Endothelial cell (in vitro differentiated cells): ENCODE data around the gene DOCK1. TPM values are rescaled to one million over a fixed set of nuclear protein-coding genes. Genes with fewer than 3 reads are reported as not detected.
"Not testable (repeated sequence)": the region's sequence is repeated elsewhere in the genome, so short reads cannot be mapped to it uniquely, and the experiment has no call there.

ENCODE experiments used
- DNase-seq: peaks from one replicate; pipeline ENCODE4 v3.0.0; 2021; ENCODE audit warnings: low spot score
- H3K27ac Mint-ChIP-seq: one replicate; pipeline ENCODE4 v1.8.0; 2021; ENCODE audit warnings: mixed read lengths, inconsistent platforms; ENCODE audit not compliant: unreplicated experiment
- H3K27me3 Mint-ChIP-seq: one replicate; pipeline ENCODE4 v1.8.0; 2021; ENCODE audit warnings: mild to moderate bottlenecking, moderate library complexity, mixed read lengths, inconsistent platforms; ENCODE audit not compliant: unreplicated experiment
- H3K36me3 Mint-ChIP-seq: one replicate; pipeline ENCODE4 v1.8.0; 2021; ENCODE audit warnings: mild to moderate bottlenecking, low read depth, mixed read lengths, inconsistent platforms; ENCODE audit not compliant: unreplicated experiment
- H3K4me1 Mint-ChIP-seq: one replicate; pipeline ENCODE4 v1.8.0; 2021; ENCODE audit warnings: mild to moderate bottlenecking, mixed read lengths, inconsistent platforms; ENCODE audit not compliant: unreplicated experiment
- H3K4me3 Mint-ChIP-seq: one replicate; pipeline ENCODE4 v1.8.0; 2021; ENCODE audit warnings: mild to moderate bottlenecking, mixed read lengths, inconsistent platforms; ENCODE audit not compliant: unreplicated experiment
- H3K9me3 Mint-ChIP-seq: one replicate; pipeline ENCODE4 v1.8.0; 2021; ENCODE audit warnings: mixed read lengths, inconsistent platforms; ENCODE audit not compliant: unreplicated experiment
- CTCF ChIP-seq: fragments of 200-600 bp; sonication (generic); IDR thresholded peaks from one replicate; pipeline ENCODE4 v1.5.0; 2021; ENCODE audit warnings: antibody characterized with exemption; ENCODE audit not compliant: unreplicated experiment
- total RNA-seq: library from RNA; stranded (reverse); fragmentation: NEBNext Ultra II Directional; extraction: Animal tissue kit (Norgen Biotek cat#: 25700); gene quantifications from one replicate; pipeline ENCODE4 v1.2.1, GENCODE V29; 2021; ENCODE audit not compliant: unreplicated experiment

DOCK1 gene
- total RNA-seq, 1 donor from 2014 or later, result 116 TPM

DNA sequence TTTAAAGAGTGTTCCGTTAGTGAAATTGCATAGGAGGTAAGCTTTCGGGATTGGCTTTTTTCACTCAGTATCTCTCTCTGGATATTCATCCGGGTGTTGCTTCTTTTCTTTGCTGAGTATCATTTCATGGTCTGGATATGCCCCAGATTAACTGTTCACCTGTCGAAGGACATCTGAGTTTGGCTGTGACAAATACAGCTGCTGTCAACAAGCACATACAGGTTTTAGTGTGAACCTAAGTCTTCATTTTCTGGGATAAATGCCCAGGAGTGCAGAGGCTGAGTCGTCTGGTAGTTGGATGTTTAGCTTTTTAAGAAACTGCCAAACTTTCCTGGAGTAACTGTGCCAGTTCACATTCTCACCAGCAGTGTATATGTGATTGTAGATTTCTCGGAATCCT, 5.6 kb downstream of the DOCK1 start:
- Mint-ChIP-seq H3K27me3 (peaks cover 7% of the 10 kb centered on the region), H3K4me1 (peaks cover 41% of the 10 kb centered on the region), H3K9me3 (peaks cover 1% of the 10 kb centered on the region), H3K27ac (no peak overlapping the region), H3K4me3 (no peak overlapping the region), H3K36me3 (peaks cover 26% of the 10 kb centered on the region)
- TF ChIP-seq CTCF, result no peak
- DNase-seq, result no peak

DNA sequence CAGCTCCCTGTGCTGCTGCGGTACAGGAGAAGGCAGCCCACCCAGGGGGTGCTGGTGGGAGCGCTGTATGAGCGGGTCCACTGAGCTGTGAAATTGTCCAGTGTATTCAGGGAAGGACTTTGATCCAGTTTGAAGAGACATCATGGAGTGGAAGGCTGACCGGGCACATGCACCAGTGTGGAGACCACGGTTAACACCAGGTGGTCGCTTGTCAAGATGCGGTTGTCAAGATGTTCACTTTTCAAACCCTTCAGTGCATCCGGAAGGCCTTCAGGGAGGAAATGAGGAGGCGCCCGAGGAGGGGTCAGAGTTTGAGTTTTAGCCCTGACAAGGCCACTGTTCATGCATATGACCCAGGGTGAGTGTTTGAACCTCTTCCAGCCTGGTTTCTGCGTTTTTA, 6.1 kb downstream of the DOCK1 start:
- no peak for DNase-seq
- no peak overlapping the region for H3K27ac Mint-ChIP-seq
- H3K4me3 Mint-ChIP-seq, result no peak overlapping the region
- TF ChIP-seq CTCF, result no peak
- H3K27me3 Mint-ChIP-seq, result peaks cover 7% of the 10 kb centered on the region
- peaks cover 4% of the 10 kb centered on the region for H3K9me3 Mint-ChIP-seq
- H3K4me1 Mint-ChIP-seq, result peaks cover 42% of the 10 kb centered on the region
- peaks cover 28% of the 10 kb centered on the region for H3K36me3 Mint-ChIP-seq

DNA sequence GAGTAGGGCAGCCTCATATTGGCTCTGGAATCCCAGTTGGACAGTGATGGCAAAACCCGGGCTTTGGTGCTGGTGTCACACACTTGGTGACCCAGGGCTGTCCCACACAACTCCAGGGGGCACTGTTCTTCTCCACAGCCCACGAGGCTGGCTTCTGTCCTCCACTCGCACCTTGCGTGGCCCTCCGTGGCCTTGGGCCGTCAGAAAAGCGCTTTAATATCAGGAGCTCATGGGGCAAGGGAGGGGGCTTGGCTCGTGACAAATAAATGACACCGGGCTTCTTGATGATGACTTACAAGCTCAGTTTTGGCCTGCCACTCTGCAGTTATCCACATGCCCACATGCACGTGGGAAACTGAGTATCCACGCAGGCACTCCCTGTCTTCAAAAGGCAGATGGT, 8.1 kb downstream of the DOCK1 start:
- DNase-seq, result no peak
- Mint-ChIP-seq H3K27ac (no peak overlapping the region), H3K36me3 (peaks cover 19% of the 10 kb centered on the region), H3K4me3 (no peak overlapping the region), H3K9me3 (peaks cover 4% of the 10 kb centered on the region), H3K27me3 (no peaks in the 10 kb centered on the region), H3K4me1 (peaks cover 24% of the 10 kb centered on the region)
- TF ChIP-seq CTCF, result no peak

GRCh38 chr10:126914561-126914960, 9.3 kb downstream of the DOCK1 start:
- Mint-ChIP-seq H3K27me3 (no peaks in the 10 kb centered on the region), H3K9me3 (peaks cover 4% of the 10 kb centered on the region), H3K4me1 (peaks cover 22% of the 10 kb centered on the region), H3K27ac (no peak overlapping the region), H3K4me3 (no peak overlapping the region), H3K36me3 (peaks cover 24% of the 10 kb centered on the region)
- DNase-seq, result no peak
- no peak for TF ChIP-seq CTCF

- H3K27ac Mint-ChIP-seq, H3K9me3 Mint-ChIP-seq, DNase-seq, H3K4me3 Mint-ChIP-seq, H3K27me3 Mint-ChIP-seq: not testable (repeated sequence)
- peaks cover 20% of the 10 kb centered on the region for H3K36me3 Mint-ChIP-seq
- H3K4me1 Mint-ChIP-seq, result peaks cover 16% of the 10 kb centered on the region
Measured at GRCh38 chr10:126916952-126917351, 11.7 kb downstream of the DOCK1 start.

- DNase-seq, result no peak
- H3K27me3 Mint-ChIP-seq, result no peaks in the 10 kb centered on the region
- peaks cover 4% of the 10 kb centered on the region for H3K9me3 Mint-ChIP-seq
- peaks cover 20% of the 10 kb centered on the region for H3K36me3 Mint-ChIP-seq
- H3K4me3 Mint-ChIP-seq, result no peak overlapping the region
- H3K4me1 Mint-ChIP-seq, result peaks cover 16% of the 10 kb centered on the region
- no peak for TF ChIP-seq CTCF
- no peak overlapping the region for H3K27ac Mint-ChIP-seq
Measured at GRCh38 chr10:126917375-126917774, 12.1 kb downstream of the DOCK1 start.
